HG02852 (cell line): ENCODE results near the gene XIRP1.

Source experiments
- ATAC-seq: cut with Tn5 transposase; IDR thresholded peaks from one replicate; pipeline ENCODE4 v1.9.1; 2021; ENCODE audit warnings: mild to moderate bottlenecking, moderate library complexity; ENCODE audit not compliant: unreplicated experiment

The XIRP1 gene

GRCh38 chr3:39208463-39209055, 16.2 kb upstream of the XIRP1 start:
- ATAC-seq, result peak; percentile 55

- ATAC-seq, result no peak
Observed at GRCh38 chr3:39207361-39208186, 15.2 kb upstream of the XIRP1 start.

- ATAC-seq, result no peak
Observed at GRCh38 chr3:39205919-39206516, 13.6 kb upstream of the XIRP1 start.

GRCh38 chr3:39205131-39205530, 12.7 kb upstream of the XIRP1 start:
- no peak for ATAC-seq

- no peak for ATAC-seq
Observed at GRCh38 chr3:39203860-39204259, 11.5 kb upstream of the XIRP1 start.

- ATAC-seq, result no peak
Observed at GRCh38 chr3:39203402-39203801, 11.0 kb upstream of the XIRP1 start.

GRCh38 chr3:39202094-39202493, 9.7 kb upstream of the XIRP1 start:
- no peak for ATAC-seq

GRCh38 chr3:39196671-39197356, 4.4 kb upstream of the XIRP1 start:
- no peak for ATAC-seq

GRCh38 chr3:39196034-39196433, 3.6 kb upstream of the XIRP1 start:
- ATAC-seq, result no peak

GRCh38 chr3:39193391-39193790, 996 bp upstream of the XIRP1 start:
- ATAC-seq, result no peak

- ATAC-seq, result no peak
Observed at GRCh38 chr3:39191773-39192172, 622 bp downstream of the XIRP1 start.

GRCh38 chr3:39191111-39191510, 1.3 kb downstream of the XIRP1 start:
- no peak for ATAC-seq

- ATAC-seq, result no peak
Observed at GRCh38 chr3:39190281-39191025, 1.9 kb downstream of the XIRP1 start.

- peak; percentile 59 for ATAC-seq
Observed at GRCh38 chr3:39189959-39190269, 2.5 kb downstream of the XIRP1 start.

- ATAC-seq, result no peak
Observed at GRCh38 chr3:39189150-39189958, 3.0 kb downstream of the XIRP1 start.

GRCh38 chr3:39188271-39189149, 3.9 kb downstream of the XIRP1 start:
- no peak for ATAC-seq

- no peak for ATAC-seq
Observed at GRCh38 chr3:39187372-39188155, 4.8 kb downstream of the XIRP1 start.

GRCh38 chr3:39186692-39187151, 5.7 kb downstream of the XIRP1 start:
- no peak for ATAC-seq
